ENCODE data around the gene KBTBD6. TPM values are rescaled to one million over a fixed set of nuclear protein-coding genes. Genes with fewer than 3 reads are reported as not detected.

The KBTBD6 gene
- total and polyA plus RNA-seq, 2 of the 13 experiments (the other 11 are each of a cell fraction or from before 2014, with no cell fraction given): 4.4 to 12.0 TPM

DNA sequence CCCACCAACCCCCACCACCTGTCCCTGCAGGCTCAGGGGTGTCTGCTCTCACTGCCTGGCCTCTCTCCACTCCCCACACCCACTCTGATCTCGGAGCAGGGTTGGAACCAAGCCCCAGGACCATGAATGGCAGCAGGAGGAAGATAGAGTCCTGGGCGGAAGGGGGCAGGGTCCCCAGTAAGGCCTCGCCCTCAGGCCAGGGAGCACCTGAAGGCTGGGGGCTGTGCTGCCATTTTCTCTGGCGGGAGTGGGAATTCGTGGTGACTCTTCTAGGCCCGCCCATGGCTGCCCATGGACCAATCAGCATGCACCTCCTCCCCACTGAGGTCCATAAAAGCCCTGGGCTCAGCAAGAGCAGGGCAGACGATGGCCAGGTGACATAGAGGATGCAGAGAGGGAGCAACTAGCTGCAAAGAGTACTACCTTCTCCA, 25.0 kb downstream of the KBTBD6 start (continued):
- TF ChIP-seq, protein P1, sequence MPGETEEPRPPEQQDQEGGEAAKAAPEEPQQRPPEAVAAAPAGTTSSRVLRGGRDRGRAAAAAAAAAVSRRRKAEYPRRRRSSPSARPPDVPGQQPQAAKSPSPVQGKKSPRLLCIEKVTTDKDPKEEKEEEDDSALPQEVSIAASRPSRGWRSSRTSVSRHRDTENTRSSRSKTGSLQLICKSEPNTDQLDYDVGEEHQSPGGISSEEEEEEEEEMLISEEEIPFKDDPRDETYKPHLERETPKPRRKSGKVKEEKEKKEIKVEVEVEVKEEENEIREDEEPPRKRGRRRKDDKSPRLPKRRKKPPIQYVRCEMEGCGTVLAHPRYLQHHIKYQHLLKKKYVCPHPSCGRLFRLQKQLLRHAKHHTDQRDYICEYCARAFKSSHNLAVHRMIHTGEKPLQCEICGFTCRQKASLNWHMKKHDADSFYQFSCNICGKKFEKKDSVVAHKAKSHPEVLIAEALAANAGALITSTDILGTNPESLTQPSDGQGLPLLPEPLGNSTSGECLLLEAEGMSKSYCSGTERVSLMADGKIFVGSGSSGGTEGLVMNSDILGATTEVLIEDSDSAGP (CRISPR knock-in tag; IDR thresholded peaks at IDR 0.05; ENCODE audit: borderline replicate concordance): 0 out of 2 replicates have a peak, but pooled peaks have one; percentile 48
- TF ChIP-seq RFX5 (IDR thresholded peaks at IDR 0.05; ENCODE audit: low read depth, low read length) (peak; percentile 30; the same call in 1 of the 2 replicates), ZNF274 (CRISPR knock-in tag; IDR thresholded peaks at IDR 0.05) (0 out of 2 replicates have a peak, but pooled peaks have one; percentile 43), NFYC (CRISPR knock-in tag; IDR thresholded peaks at IDR 0.05) (peak; percentile 79), ZNF644 (CRISPR knock-in tag; IDR thresholded peaks at IDR 0.05; ENCODE audit: low read depth) (peak; percentile 72), ZSCAN25 (CRISPR knock-in tag; IDR thresholded peaks at IDR 0.05) (0 out of 2 replicates have a peak, but pooled peaks have one; percentile 1), POLR2A (IDR thresholded peaks at IDR 0.05; ENCODE audit: insufficient read depth in 1 of 2, low read depth in 2 of 2, low read length in 2 of 2) (peak; percentile 93 to 94), DR1 (CRISPR knock-in tag; IDR thresholded peaks at IDR 0.05) (peak; percentile 98), ZNF292 (CRISPR knock-in tag; IDR thresholded peaks at IDR 0.05; ENCODE audit: borderline replicate concordance, low read depth) (peak; percentile 56; the same call in 1 of the 2 replicates), ZNF724P (CRISPR knock-in tag; IDR thresholded peaks at IDR 0.05; ENCODE audit: borderline replicate concordance) (0 out of 2 replicates have a peak, but pooled peaks have one; percentile 19), MED1 (CRISPR knock-in tag; IDR thresholded peaks at IDR 0.05) (0 out of 2 replicates have a peak, but pooled peaks have one; percentile 22), KLF6 (CRISPR knock-in tag; IDR thresholded peaks at IDR 0.05) (0 out of 2 replicates have a peak, but pooled peaks have one; percentile 21), HDAC1 (CRISPR knock-in tag; IDR thresholded peaks at IDR 0.05) (peak; percentile 72), TEAD3 (CRISPR knock-in tag; optimal IDR thresholded peaks at IDR 0.05; ENCODE audit: borderline replicate concordance) (peak; percentile 35)
- TF ChIP-seq, protein P2, sequence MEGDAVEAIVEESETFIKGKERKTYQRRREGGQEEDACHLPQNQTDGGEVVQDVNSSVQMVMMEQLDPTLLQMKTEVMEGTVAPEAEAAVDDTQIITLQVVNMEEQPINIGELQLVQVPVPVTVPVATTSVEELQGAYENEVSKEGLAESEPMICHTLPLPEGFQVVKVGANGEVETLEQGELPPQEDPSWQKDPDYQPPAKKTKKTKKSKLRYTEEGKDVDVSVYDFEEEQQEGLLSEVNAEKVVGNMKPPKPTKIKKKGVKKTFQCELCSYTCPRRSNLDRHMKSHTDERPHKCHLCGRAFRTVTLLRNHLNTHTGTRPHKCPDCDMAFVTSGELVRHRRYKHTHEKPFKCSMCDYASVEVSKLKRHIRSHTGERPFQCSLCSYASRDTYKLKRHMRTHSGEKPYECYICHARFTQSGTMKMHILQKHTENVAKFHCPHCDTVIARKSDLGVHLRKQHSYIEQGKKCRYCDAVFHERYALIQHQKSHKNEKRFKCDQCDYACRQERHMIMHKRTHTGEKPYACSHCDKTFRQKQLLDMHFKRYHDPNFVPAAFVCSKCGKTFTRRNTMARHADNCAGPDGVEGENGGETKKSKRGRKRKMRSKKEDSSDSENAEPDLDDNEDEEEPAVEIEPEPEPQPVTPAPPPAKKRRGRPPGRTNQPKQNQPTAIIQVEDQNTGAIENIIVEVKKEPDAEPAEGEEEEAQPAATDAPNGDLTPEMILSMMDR (CRISPR knock-in tag; IDR thresholded peaks at IDR 0.05): 0 out of 2 replicates have a peak, but pooled peaks have one; percentile 3
- TF ChIP-seq, protein P3, sequence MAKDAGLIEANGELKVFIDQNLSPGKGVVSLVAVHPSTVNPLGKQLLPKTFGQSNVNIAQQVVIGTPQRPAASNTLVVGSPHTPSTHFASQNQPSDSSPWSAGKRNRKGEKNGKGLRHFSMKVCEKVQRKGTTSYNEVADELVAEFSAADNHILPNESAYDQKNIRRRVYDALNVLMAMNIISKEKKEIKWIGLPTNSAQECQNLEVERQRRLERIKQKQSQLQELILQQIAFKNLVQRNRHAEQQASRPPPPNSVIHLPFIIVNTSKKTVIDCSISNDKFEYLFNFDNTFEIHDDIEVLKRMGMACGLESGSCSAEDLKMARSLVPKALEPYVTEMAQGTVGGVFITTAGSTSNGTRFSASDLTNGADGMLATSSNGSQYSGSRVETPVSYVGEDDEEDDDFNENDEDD (CRISPR knock-in tag; IDR thresholded peaks at IDR 0.05; ENCODE audit: borderline replicate concordance): peak; percentile 40; the same call in 1 of the 2 replicates
- TF ChIP-seq, protein P4, sequence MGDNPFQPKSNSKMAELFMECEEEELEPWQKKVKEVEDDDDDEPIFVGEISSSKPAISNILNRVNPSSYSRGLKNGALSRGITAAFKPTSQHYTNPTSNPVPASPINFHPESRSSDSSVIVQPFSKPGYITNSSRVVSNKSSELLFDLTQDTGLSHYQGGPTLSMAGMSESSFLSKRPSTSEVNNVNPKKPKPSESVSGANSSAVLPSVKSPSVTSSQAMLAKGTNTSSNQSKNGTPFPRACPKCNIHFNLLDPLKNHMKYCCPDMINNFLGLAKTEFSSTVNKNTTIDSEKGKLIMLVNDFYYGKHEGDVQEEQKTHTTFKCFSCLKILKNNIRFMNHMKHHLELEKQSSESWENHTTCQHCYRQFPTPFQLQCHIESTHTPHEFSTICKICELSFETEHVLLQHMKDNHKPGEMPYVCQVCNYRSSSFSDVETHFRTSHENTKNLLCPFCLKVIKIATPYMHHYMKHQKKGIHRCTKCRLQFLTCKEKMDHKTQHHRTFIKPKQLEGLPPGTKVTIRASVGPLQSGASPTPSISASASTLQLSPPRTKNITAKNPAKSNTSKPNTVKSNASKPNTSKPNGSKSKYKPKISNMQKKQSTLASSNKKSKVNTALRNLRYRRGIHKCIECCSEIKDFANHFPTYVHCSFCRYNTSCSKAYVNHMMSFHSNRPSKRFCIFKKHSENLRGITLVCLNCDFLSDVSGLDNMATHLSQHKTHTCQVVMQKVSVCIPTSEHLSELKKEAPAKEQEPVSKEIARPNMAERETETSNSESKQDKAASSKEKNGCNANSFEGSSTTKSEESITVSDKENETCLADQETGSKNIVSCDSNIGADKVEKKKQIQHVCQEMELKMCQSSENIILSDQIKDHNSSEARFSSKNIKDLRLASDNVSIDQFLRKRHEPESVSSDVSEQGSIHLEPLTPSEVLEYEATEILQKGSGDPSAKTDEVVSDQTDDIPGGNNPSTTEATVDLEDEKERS (CRISPR knock-in tag; IDR thresholded peaks at IDR 0.05): 0 out of 2 replicates have a peak, but pooled peaks have one; percentile 2
- TF ChIP-seq, protein P5, sequence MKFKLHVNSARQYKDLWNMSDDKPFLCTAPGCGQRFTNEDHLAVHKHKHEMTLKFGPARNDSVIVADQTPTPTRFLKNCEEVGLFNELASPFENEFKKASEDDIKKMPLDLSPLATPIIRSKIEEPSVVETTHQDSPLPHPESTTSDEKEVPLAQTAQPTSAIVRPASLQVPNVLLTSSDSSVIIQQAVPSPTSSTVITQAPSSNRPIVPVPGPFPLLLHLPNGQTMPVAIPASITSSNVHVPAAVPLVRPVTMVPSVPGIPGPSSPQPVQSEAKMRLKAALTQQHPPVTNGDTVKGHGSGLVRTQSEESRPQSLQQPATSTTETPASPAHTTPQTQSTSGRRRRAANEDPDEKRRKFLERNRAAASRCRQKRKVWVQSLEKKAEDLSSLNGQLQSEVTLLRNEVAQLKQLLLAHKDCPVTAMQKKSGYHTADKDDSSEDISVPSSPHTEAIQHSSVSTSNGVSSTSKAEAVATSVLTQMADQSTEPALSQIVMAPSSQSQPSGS (CRISPR knock-in tag; IDR thresholded peaks at IDR 0.05): no peak

Measured in HepG2 (cell line).